Neural crest cell (in vitro differentiated cells): ENCODE data around the gene GLCCI1. TPM values are rescaled to one million over a fixed set of nuclear protein-coding genes. Genes with fewer than 3 reads are reported as not detected.

ENCODE experiments used
- DNase-seq: peaks from one replicate; pipeline ENCODE4 v3.0.0; 2021; ENCODE audit warnings: low read depth, mixed read lengths, low spot score
- H3K27ac Mint-ChIP-seq: one replicate; pipeline ENCODE4 v1.8.0; 2021; ENCODE audit warnings: mild to moderate bottlenecking, mixed read lengths; ENCODE audit not compliant: unreplicated experiment
- H3K27me3 Mint-ChIP-seq: 2 replicates; pipeline ENCODE4 v1.8.0; 2021; ENCODE audit warnings: low read depth, mild to moderate bottlenecking, mixed read lengths
- H3K36me3 Mint-ChIP-seq: 2 replicates; pipeline ENCODE4 v1.8.0; 2021; ENCODE audit warnings: low read depth, mild to moderate bottlenecking, mixed read lengths
- H3K4me1 Mint-ChIP-seq: 2 replicates; pipeline ENCODE4 v1.8.0; 2021; ENCODE audit warnings: mixed read lengths
- H3K4me3 Mint-ChIP-seq: one replicate; pipeline ENCODE4 v1.8.0; 2021; ENCODE audit warnings: mild to moderate bottlenecking, mixed read lengths
- H3K9me3 Mint-ChIP-seq: 2 replicates; pipeline ENCODE4 v1.8.0; 2021; ENCODE audit warnings: mixed read lengths
- CTCF ChIP-seq: fragments of 200-600 bp; sonication (generic); conservative IDR thresholded peaks from 2 replicates; pipeline ENCODE4 v1.5.0; 2021; ENCODE audit warnings: antibody characterized with exemption, mild to moderate bottlenecking
- total RNA-seq: library from RNA; stranded (reverse); gene quantifications from 2 replicates; pipeline ENCODE4 v1.2.1, GENCODE V29; 2021

The GLCCI1 gene
- total RNA-seq, 1 donor from 2014 or later, result 29.2 TPM

- H3K4me3 Mint-ChIP-seq, result no peak overlapping the region
- H3K27ac Mint-ChIP-seq, result no peak overlapping the region
- TF ChIP-seq CTCF, result no peak
- H3K36me3 Mint-ChIP-seq, result no peaks in the 10 kb centered on the region
- no peak for DNase-seq
- H3K9me3 Mint-ChIP-seq, result no peaks in the 10 kb centered on the region
- peaks cover 21% of the 10 kb centered on the region for H3K4me1 Mint-ChIP-seq
- no peaks in the 10 kb centered on the region for H3K27me3 Mint-ChIP-seq
Measured at GRCh38 chr7:7978860-7979259, 10.3 kb downstream of the GLCCI1 start.

- Mint-ChIP-seq H3K4me1 (peaks cover 17% of the 10 kb centered on the region), H3K27me3 (no peaks in the 10 kb centered on the region), H3K36me3 (no peaks in the 10 kb centered on the region), H3K4me3 (no peak overlapping the region), H3K27ac (no peak overlapping the region), H3K9me3 (no peaks in the 10 kb centered on the region)
- TF ChIP-seq CTCF, result no peak
- DNase-seq, result no peak
Measured at GRCh38 chr7:7979558-7979957, 11.0 kb downstream of the GLCCI1 start.

GRCh38 chr7:7980134-7980533 is 11.5 kb downstream of the GLCCI1 start:
- H3K4me3 Mint-ChIP-seq, result no peak overlapping the region
- H3K27me3 Mint-ChIP-seq, result no peaks in the 10 kb centered on the region
- no peak for TF ChIP-seq CTCF
- no peak overlapping the region for H3K27ac Mint-ChIP-seq
- H3K4me1 Mint-ChIP-seq, result peaks cover 14% of the 10 kb centered on the region
- H3K9me3 Mint-ChIP-seq, result no peaks in the 10 kb centered on the region
- no peak for DNase-seq
- no peaks in the 10 kb centered on the region for H3K36me3 Mint-ChIP-seq

GRCh38 chr7:7982904-7983303 is 14.3 kb downstream of the GLCCI1 start:
- Mint-ChIP-seq H3K9me3 (no peaks in the 10 kb centered on the region), H3K27ac (no peak overlapping the region), H3K27me3 (no peaks in the 10 kb centered on the region), H3K4me3 (no peak overlapping the region), H3K36me3 (no peaks in the 10 kb centered on the region), H3K4me1 (peaks cover 3% of the 10 kb centered on the region)
- TF ChIP-seq CTCF, result no peak
- DNase-seq, result no peak

- H3K4me3 Mint-ChIP-seq, result no peak overlapping the region
- H3K27ac Mint-ChIP-seq, result no peak overlapping the region
- DNase-seq, result no peak
- no peaks in the 10 kb centered on the region for H3K36me3 Mint-ChIP-seq
- TF ChIP-seq CTCF, result no peak
- no peaks in the 10 kb centered on the region for H3K9me3 Mint-ChIP-seq
- no peaks in the 10 kb centered on the region for H3K4me1 Mint-ChIP-seq
- no peaks in the 10 kb centered on the region for H3K27me3 Mint-ChIP-seq
Measured at GRCh38 chr7:7984424-7984823, 15.8 kb downstream of the GLCCI1 start.

- no peak overlapping the region for H3K4me3 Mint-ChIP-seq
- peaks cover 11% of the 10 kb centered on the region for H3K9me3 Mint-ChIP-seq
- H3K27me3 Mint-ChIP-seq, result no peaks in the 10 kb centered on the region
- no peak for TF ChIP-seq CTCF
- no peak for DNase-seq
- H3K27ac Mint-ChIP-seq, result no peak overlapping the region
- H3K36me3 Mint-ChIP-seq, result peaks cover 8% of the 10 kb centered on the region
- H3K4me1 Mint-ChIP-seq, result no peaks in the 10 kb centered on the region
Measured at GRCh38 chr7:7988706-7989105, 20.1 kb downstream of the GLCCI1 start.
